ENCODE data around the gene CBFA2T2.
"Not testable (repeated sequence)": the region's sequence is repeated elsewhere in the genome, so short reads cannot be mapped to it uniquely, and the experiment has no call there.

The CBFA2T2 gene

DNA sequence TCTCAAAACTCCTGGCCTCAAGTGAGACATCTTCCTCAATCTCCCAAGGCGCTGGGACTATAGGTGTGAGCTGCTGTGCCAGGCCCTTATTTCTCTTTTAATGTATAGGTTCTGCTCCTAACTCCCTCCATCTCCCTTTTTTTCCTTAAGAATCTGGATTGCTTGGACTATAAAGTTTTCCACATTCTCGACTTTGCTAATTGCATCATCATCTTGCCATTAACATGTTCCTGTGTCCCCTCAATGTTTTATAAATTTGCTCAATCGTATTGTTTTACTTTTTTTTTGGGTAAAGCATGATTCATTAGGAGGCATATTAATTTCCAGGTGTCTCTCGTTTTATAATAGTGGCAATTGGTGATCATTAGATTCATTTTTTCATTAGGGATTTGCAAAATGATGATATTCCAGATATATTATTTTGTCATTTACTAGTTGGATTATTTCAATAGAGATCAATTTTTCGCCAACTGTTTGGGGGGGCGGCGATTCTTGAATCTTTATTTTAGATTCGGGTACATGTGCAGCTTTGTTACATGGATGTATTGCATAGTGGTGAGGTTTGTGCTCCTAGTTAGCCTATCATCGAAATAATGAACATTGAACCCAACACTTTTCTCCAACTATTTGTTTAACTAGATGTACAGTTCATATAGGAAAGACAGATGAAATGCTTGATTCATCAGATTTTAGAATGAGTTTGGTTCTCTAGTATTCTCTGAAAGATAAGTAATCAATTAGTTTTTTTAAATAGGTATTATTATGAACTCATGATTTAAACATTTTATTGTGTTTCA lies 68.7 kb downstream of the CBFA2T2 start:
- peaks cover 2% of the 10 kb centered on the region for H3K79me2 ChIP-seq
- TF ChIP-seq, protein P1, sequence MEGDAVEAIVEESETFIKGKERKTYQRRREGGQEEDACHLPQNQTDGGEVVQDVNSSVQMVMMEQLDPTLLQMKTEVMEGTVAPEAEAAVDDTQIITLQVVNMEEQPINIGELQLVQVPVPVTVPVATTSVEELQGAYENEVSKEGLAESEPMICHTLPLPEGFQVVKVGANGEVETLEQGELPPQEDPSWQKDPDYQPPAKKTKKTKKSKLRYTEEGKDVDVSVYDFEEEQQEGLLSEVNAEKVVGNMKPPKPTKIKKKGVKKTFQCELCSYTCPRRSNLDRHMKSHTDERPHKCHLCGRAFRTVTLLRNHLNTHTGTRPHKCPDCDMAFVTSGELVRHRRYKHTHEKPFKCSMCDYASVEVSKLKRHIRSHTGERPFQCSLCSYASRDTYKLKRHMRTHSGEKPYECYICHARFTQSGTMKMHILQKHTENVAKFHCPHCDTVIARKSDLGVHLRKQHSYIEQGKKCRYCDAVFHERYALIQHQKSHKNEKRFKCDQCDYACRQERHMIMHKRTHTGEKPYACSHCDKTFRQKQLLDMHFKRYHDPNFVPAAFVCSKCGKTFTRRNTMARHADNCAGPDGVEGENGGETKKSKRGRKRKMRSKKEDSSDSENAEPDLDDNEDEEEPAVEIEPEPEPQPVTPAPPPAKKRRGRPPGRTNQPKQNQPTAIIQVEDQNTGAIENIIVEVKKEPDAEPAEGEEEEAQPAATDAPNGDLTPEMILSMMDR (IDR thresholded peaks at IDR 0.05), result no peak
- H3K4me1 ChIP-seq, result peaks cover 5% of the 10 kb centered on the region
- no peaks in the 10 kb centered on the region for H3K9me3 ChIP-seq (ENCODE audit: control insufficient read depth, low read length)
- H3K27me3 ChIP-seq (ENCODE audit: control insufficient read depth, insufficient read depth, low read length), result no peaks in the 10 kb centered on the region
- H3K27ac ChIP-seq, result no peak overlapping the region
- H2AFZ ChIP-seq, result no peak overlapping the region
- no peaks in the 10 kb centered on the region for H3K36me3 ChIP-seq (ENCODE audit: control insufficient read depth, insufficient read depth, low read length)
- no peak overlapping the region for H3K9ac ChIP-seq
- H3K4me2 ChIP-seq (ENCODE audit: low read length), result no peak overlapping the region
- H3K4me3 ChIP-seq (ENCODE audit: low read depth, low read length), result no peak overlapping the region

DNA sequence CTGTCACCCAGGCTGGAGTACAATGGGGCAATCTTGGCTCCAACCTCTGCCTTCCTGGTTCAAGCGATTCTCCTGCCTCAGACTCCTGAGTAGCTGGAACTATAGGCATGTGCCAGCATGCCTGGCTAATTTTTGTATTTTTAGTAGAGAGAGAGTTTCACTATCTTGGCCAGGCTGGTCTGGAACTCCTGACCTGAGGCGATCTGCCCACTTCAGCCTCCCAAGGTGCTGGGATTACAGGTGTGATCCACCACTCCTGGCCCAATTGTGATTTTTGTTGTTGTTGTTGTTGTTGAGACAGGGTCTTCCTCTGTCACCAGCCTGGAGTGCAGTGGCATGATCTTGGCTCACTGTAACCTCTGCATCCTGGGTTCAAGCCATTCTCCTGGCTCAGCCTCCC lies 69.3 kb downstream of the CBFA2T2 start:
- Histone ChIP-seq H3K4me1 (peaks cover 5% of the 10 kb centered on the region), H3K9ac (no peak overlapping the region), H2AFZ (no peak overlapping the region), H3K4me3 (ENCODE audit: low read depth, low read length) (no peak overlapping the region), H3K27ac (no peak overlapping the region), H3K27me3 (ENCODE audit: control insufficient read depth, insufficient read depth, low read length) (no peaks in the 10 kb centered on the region), H3K4me2 (ENCODE audit: low read length) (no peak overlapping the region), H3K36me3 (ENCODE audit: control insufficient read depth, insufficient read depth, low read length) (no peaks in the 10 kb centered on the region), H3K79me2 (peaks cover 2% of the 10 kb centered on the region), H3K9me3 (ENCODE audit: control insufficient read depth, low read length) (no peaks in the 10 kb centered on the region)
- TF ChIP-seq, protein P1 (IDR thresholded peaks at IDR 0.05), result no peak

DNA sequence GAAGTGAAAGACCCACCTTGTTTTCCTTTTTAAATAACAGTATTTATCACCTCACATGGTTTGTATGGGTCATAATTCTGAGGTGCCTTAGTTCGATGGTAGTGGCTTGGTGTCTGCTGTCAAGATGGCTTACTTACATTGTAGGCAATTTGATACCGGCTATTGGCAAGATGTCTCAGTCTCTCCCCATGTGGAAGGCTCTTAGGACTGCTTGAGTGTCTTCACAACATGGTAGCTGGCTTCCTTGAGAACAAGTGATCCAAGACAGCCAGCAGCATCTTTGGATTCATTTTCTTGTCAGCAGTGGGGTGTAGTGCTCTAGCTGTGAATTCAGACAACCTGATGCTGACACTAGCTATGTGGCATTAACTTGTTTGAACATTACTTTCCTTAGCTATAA lies 70.1 kb downstream of the CBFA2T2 start:
- TF ChIP-seq, protein P1 (IDR thresholded peaks at IDR 0.05), result no peak
- Histone ChIP-seq H3K36me3 (ENCODE audit: control insufficient read depth, insufficient read depth, low read length) (no peaks in the 10 kb centered on the region), H3K4me3 (ENCODE audit: low read depth, low read length) (no peak overlapping the region), H3K27ac (no peak overlapping the region), H3K4me2 (ENCODE audit: low read length) (no peak overlapping the region), H3K4me1 (peaks cover 5% of the 10 kb centered on the region), H3K27me3 (ENCODE audit: control insufficient read depth, insufficient read depth, low read length) (no peaks in the 10 kb centered on the region), H3K79me2 (peaks cover 11% of the 10 kb centered on the region), H3K9ac (no peak overlapping the region), H2AFZ (no peak overlapping the region), H3K9me3 (ENCODE audit: control insufficient read depth, low read length) (no peaks in the 10 kb centered on the region)

DNA sequence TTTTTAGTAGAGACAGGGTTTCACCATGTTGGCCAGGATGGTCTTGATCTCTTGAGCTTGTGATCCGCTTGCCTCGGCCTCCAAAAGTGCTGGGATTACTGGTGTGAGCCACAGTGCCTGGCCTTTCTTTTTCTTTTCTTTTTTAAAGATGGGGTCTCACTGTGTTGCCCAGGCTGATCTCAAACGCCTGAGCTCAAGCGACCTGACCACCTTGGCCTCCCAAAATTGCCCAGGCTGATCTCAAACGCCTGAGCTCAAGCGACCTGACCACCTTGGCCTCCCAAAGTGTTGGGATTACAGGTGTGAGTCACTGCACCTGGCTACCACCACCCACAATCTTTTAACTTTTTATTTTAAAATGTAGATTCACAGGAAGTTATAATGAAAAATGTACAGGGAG lies 71.2 kb downstream of the CBFA2T2 start:
- H3K27me3 ChIP-seq (ENCODE audit: control insufficient read depth, insufficient read depth, low read length); H3K4me3 ChIP-seq (ENCODE audit: low read depth, low read length); H3K4me1 ChIP-seq; H3K4me2 ChIP-seq (ENCODE audit: low read length); H3K9ac ChIP-seq; H3K9me3 ChIP-seq (ENCODE audit: control insufficient read depth, low read length); H3K27ac ChIP-seq; H2AFZ ChIP-seq; H3K36me3 ChIP-seq (ENCODE audit: control insufficient read depth, insufficient read depth, low read length): not testable (repeated sequence)
- H3K79me2 ChIP-seq, result peaks cover 20% of the 10 kb centered on the region

DNA sequence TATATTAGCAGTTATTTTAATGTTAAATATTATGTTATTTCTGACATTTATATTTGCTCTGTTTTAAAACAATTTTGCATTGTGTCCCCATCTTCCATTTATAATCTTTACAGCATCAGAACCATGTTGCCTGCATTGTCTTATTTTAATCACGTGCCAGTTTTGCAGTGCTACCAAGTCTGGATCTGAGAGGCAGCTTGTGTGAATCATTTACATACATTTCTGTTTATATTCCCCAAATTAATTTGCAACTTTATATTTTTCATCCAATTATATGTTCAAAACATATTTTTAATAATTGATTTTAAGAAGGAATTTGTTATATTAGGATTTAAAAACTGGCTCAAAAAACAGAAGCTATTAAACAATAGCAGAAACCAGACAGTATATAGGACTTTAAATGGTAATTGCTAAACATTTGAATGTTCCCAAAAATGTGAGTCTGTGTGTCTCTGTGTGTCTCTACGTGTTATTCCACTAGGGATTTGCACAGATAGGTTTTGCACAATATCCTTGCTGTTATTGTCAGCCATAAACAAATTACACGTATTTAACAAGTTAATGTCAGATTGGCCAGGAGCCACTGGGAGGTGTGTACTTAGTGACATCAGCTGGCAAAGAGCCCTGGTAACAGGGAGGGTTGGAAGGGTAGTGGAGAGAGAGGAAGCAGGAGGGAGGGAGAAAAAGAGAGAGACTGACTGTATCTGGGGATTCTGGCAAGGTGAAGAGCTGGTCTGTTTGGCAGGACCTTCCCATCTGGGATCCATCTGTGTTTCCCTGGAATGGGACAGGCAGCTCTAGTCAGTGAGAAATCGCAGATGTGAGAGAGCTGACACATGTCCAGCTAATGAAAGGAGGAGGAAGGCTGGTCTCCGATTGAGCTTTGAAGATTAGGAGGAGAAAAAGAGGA lies 72.1 kb downstream of the CBFA2T2 start:
- no peaks in the 10 kb centered on the region for H3K27me3 ChIP-seq (ENCODE audit: control insufficient read depth, insufficient read depth, low read length)
- H3K27ac ChIP-seq, result no peak overlapping the region
- no peak overlapping the region for H3K4me3 ChIP-seq (ENCODE audit: low read depth, low read length)
- no peak overlapping the region for H3K4me2 ChIP-seq (ENCODE audit: low read length)
- no peak overlapping the region for H2AFZ ChIP-seq
- peaks cover 20% of the 10 kb centered on the region for H3K79me2 ChIP-seq
- H3K4me1 ChIP-seq, result peaks cover 5% of the 10 kb centered on the region
- TF ChIP-seq, protein P1 (IDR thresholded peaks at IDR 0.05), result no peak
- no peaks in the 10 kb centered on the region for H3K36me3 ChIP-seq (ENCODE audit: control insufficient read depth, insufficient read depth, low read length)
- H3K9ac ChIP-seq, result no peak overlapping the region
- H3K9me3 ChIP-seq (ENCODE audit: control insufficient read depth, low read length), result no peaks in the 10 kb centered on the region

Data from parathyroid adenoma (tissue), 2 donors.